Liver (tissue), 9 donors: ENCODE data around the gene EML1. TPM values are rescaled to one million over a fixed set of nuclear protein-coding genes. Genes with fewer than 3 reads are reported as not detected.
A peak's percentile ranks its signal among the peaks of the same experiment; 100 is the strongest.

Experiments
- DNase-seq: peaks from one replicate; pipeline ENCODE4 v3.0.0-alpha.2; 2017; ENCODE audit warnings: low spot score
- H3K27ac ChIP-seq, 2 donors: one replicate each; pipeline ENCODE4 v1.7.0; 2013; ENCODE audit warnings: inconsistent platforms in 2 of 2, low read length in 2 of 2, control low read depth in 1 of 2, low read depth in 1 of 2, mild to moderate bottlenecking in 1 of 2
- H3K27me3 ChIP-seq, 4 donors: one replicate each; pipeline versions ENCODE4 v1.6.1 to v1.7.0; 2013; ENCODE audit warnings: low read length in 3 of 4, inconsistent platforms in 1 of 4, mild to moderate bottlenecking in 1 of 4, moderate library complexity in 1 of 4; ENCODE audit not compliant: control insufficient read depth in 4 of 4, insufficient read depth in 4 of 4
- H3K36me3 ChIP-seq, 4 donors: one replicate each; pipeline versions ENCODE4 v1.6.1 to v1.7.0; 2013; ENCODE audit warnings: low read length in 3 of 4, mild to moderate bottlenecking in 3 of 4, low read depth in 1 of 4, moderate library complexity in 1 of 4; ENCODE audit not compliant: control insufficient read depth in 4 of 4, insufficient read depth in 3 of 4
- H3K4me1 ChIP-seq, 4 donors: one replicate each; pipeline versions ENCODE4 v1.6.1 to v1.7.0; 2013; ENCODE audit warnings: low read length in 3 of 4, mild to moderate bottlenecking in 3 of 4, moderate library complexity in 1 of 4; ENCODE audit not compliant: control insufficient read depth in 4 of 4, insufficient read depth in 4 of 4
- H3K4me3 ChIP-seq, 3 donors: one replicate each; pipeline versions ENCODE4 v1.6.1 to v1.7.0; 2013; ENCODE audit warnings: low read length in 3 of 3, control low read depth in 1 of 3, low read depth in 1 of 3, mild to moderate bottlenecking in 1 of 3
- H3K9ac ChIP-seq, 2 donors: one replicate each; pipeline ENCODE4 v1.7.0; 2013; ENCODE audit warnings: low read length in 2 of 2, mild to moderate bottlenecking in 2 of 2, moderate library complexity in 2 of 2, control low read depth in 1 of 2, low read depth in 1 of 2
- H3K9me3 ChIP-seq, 4 donors: one replicate each; pipeline versions ENCODE4 v1.6.1 to v1.7.0; 2013; ENCODE audit warnings: low read length in 3 of 4; ENCODE audit not compliant: control insufficient read depth in 4 of 4
- ATF3 ChIP-seq: IDR thresholded peaks from 2 replicates; pipeline ENCODE4 v1.6.1; 2016; ENCODE audit warnings: antibody characterized with exemption
- CTCF ChIP-seq: fragments of 150-350 bp; IDR thresholded peaks from 2 replicates; pipeline ENCODE4 v1.5.1; 2017; ENCODE audit warnings: improper control_type of control experiment, low read depth, low read length; ENCODE audit not compliant: missing input control
- EGR1 ChIP-seq, 2 donors: IDR thresholded peaks; 2 replicates each; pipeline ENCODE4 v1.6.1; 2016 to 2018; ENCODE audit warnings: antibody characterized with exemption in 2 of 2, low read depth in 2 of 2
- FOXA1 ChIP-seq: IDR thresholded peaks from 2 replicates; pipeline ENCODE4 v1.6.1; 2016; ENCODE audit warnings: antibody characterized with exemption
- FOXA2 ChIP-seq: IDR thresholded peaks from 2 replicates; pipeline ENCODE4 v1.6.1; 2016; ENCODE audit warnings: antibody characterized with exemption
- GABPA ChIP-seq, 2 donors: IDR thresholded peaks in 1 of 2; conservative IDR thresholded peaks in 1 of 2; 2 replicates each; pipeline ENCODE4 v1.6.1; 2016; ENCODE audit warnings: antibody characterized with exemption in 2 of 2, mild to moderate bottlenecking in 1 of 2, moderate library complexity in 1 of 2
- HNF4A ChIP-seq, 2 donors: conservative IDR thresholded peaks; 2 replicates each; pipeline ENCODE4 v1.6.1; 2016; ENCODE audit warnings: antibody characterized with exemption in 2 of 2, mild to moderate bottlenecking in 2 of 2
- HNF4G ChIP-seq: IDR thresholded peaks from 2 replicates; pipeline ENCODE4 v1.6.1; 2016; ENCODE audit warnings: antibody characterized with exemption
- JUND ChIP-seq, 2 donors: IDR thresholded peaks; 2 replicates each; pipeline ENCODE4 v1.6.1; 2016; ENCODE audit warnings: antibody characterized with exemption in 2 of 2
- MAX ChIP-seq: IDR thresholded peaks from 2 replicates; pipeline ENCODE4 v1.6.1; 2016; ENCODE audit warnings: antibody characterized with exemption
- NR2F2 ChIP-seq: IDR thresholded peaks from 2 replicates; pipeline ENCODE4 v1.6.1; 2016; ENCODE audit warnings: antibody characterized with exemption
- RAD21 ChIP-seq, 2 donors: IDR thresholded peaks; 2 replicates each; pipeline ENCODE4 v1.6.1; 2016; ENCODE audit warnings: antibody characterized with exemption in 2 of 2, mild to moderate bottlenecking in 2 of 2
- RXRA ChIP-seq, 2 donors: IDR thresholded peaks; 2 replicates each; pipeline ENCODE4 v1.6.1; 2017 to 2018; ENCODE audit warnings: antibody characterized with exemption in 2 of 2, mild to moderate bottlenecking in 1 of 2
- SP1 ChIP-seq: IDR thresholded peaks from 2 replicates; pipeline ENCODE4 v1.6.1; 2018; ENCODE audit warnings: antibody characterized with exemption, mild to moderate bottlenecking
- TAF1 ChIP-seq: conservative IDR thresholded peaks from 2 replicates; pipeline ENCODE4 v1.6.1; 2016; ENCODE audit warnings: antibody characterized with exemption, mild to moderate bottlenecking
- YY1 ChIP-seq: IDR thresholded peaks from 2 replicates; pipeline ENCODE4 v1.6.1; 2016; ENCODE audit warnings: antibody characterized with exemption, mild to moderate bottlenecking
- WGBS: extraction: QIAGEN DNeasy Blood & Tissue Kit; methylation state at CpG from one replicate; pipeline ENCODE4 v1.1.7; 2013; 5-methylcytosine and 5-hydroxymethylcytosine counted together
- polyA plus RNA-seq, 2 donors: library from polyadenylated mRNA; stranded (reverse) in 1 of 2; unstranded in 1 of 2; fragments of 200-250 nt in 1 of 2; fragments of >200 nt in 1 of 2; fragmentation: Nextera tagmentation in 1 of 2; extraction: Ambion mirVana in 1 of 2; gene quantifications; one replicate each; pipeline versions ENCODE4 v1.2.1 to v1.2.3, GENCODE V29; 2013 to 2015
- total RNA-seq, 2 donors: library from RNA; depleted of rRNA; stranded (reverse); fragments of >200 nt; gene quantifications; one replicate each; pipeline ENCODE4 v1.2.3, GENCODE V29; 2014
- TF ChIP-seq, protein P1 (sequence below): IDR thresholded peaks from 2 replicates; pipeline ENCODE4 v1.6.1; 2016; ENCODE audit warnings: antibody characterized with exemption
- TF ChIP-seq, protein P2 (sequence below): IDR thresholded peaks from 2 replicates; pipeline ENCODE4 v1.6.1; 2016; ENCODE audit warnings: antibody characterized with exemption, mild to moderate bottlenecking
- donor health status: healthy.
- donor health status: healthy.
- donor health status: healthy.
- donor health status: healthy.
- donor health status: healthy.

The EML1 gene
- total and polyA plus RNA-seq, 4 donors = 2.7 to 14.6 (median 4.6) TPM

DNA sequence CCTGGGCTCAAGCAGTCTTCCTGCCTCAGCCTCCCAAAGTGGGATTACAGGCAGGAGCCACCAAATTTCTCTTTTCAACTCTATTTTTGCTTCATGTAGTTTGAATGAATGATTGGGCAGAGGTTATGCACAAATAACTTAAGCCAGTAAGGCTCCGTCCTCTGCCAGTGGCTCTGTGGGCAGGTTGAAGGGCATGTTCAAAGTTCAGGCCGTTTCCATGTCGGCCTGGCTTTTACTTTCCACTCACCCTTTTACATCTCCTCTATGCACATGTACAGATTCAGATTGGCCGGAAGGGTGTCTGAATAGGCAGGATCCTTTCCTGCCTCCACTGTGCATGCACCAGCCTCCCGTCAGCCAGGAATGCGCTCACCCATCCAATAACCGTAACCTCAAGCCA, 132.3 kb downstream of the EML1 start:
- TF ChIP-seq HNF4A (conservative IDR thresholded peaks at IDR 0.05) (peak; percentile 87 to 91), EGR1 (IDR thresholded peaks at IDR 0.05; ENCODE audit: low read depth in 2 of 2) (no peak), YY1 (peak; percentile 85), HNF4G (peak; percentile 67), SP1 (peak; percentile 79), RXRA (IDR thresholded peaks at IDR 0.05) (peak; percentile 71 to 72), RAD21 (IDR thresholded peaks at IDR 0.05) (no peak), MAX (peak; percentile 44), JUND (IDR thresholded peaks at IDR 0.05) (peak in 1 of 2 donors; percentile 12), TAF1 (no peak), GABPA (IDR thresholded peaks at IDR 0.05 in 1 of 2, conservative IDR thresholded peaks at IDR 0.05 in 1 of 2) (no peak), FOXA1 (no peak)
- TF ChIP-seq, protein P1, sequence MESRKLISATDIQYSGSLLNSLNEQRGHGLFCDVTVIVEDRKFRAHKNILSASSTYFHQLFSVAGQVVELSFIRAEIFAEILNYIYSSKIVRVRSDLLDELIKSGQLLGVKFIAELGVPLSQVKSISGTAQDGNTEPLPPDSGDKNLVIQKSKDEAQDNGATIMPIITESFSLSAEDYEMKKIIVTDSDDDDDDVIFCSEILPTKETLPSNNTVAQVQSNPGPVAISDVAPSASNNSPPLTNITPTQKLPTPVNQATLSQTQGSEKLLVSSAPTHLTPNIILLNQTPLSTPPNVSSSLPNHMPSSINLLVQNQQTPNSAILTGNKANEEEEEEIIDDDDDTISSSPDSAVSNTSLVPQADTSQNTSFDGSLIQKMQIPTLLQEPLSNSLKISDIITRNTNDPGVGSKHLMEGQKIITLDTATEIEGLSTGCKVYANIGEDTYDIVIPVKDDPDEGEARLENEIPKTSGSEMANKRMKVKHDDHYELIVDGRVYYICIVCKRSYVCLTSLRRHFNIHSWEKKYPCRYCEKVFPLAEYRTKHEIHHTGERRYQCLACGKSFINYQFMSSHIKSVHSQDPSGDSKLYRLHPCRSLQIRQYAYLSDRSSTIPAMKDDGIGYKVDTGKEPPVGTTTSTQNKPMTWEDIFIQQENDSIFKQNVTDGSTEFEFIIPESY = no peak
- no peak overlapping the region for H3K4me3 ChIP-seq
- H3K9ac ChIP-seq = no peak overlapping the region
- WGBS = 66% methylated on average over 7 of the region's 7 CpGs
- H3K36me3 ChIP-seq = no peaks in the 10 kb centered on the region
- no peaks in the 10 kb centered on the region for H3K27me3 ChIP-seq
- H3K27ac ChIP-seq = no peak overlapping the region
- peaks cover 2 to 10% (median 8%) of the 10 kb centered on the region in 4 donors for H3K4me1 ChIP-seq
- no peak for DNase-seq
- H3K9me3 ChIP-seq = no peaks in the 10 kb centered on the region

DNA sequence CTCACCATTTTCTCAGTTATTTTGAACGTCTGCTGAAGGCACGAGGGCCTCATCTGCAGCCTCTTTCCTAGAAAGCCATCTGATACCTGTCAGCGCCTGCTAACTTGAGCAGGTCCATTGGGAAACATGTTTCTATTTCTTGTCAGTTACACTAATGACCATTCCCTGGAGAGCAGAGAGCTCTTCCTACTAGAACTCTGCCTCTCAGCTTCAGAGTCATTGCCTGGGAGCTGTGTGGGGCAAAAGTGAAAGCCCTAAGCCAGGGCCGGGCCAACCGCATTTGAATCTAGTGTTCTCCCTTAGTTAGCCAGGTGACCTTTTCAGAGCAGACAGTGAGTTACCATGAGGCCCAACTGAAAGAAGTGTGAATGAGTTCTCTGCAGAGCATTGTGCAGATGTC, 135.8 kb downstream of the EML1 start:
- Histone ChIP-seq H3K27ac (no peak overlapping the region), H3K4me1 (peaks cover 2 to 19% (median 10%) of the 10 kb centered on the region in 4 donors), H3K36me3 (no peaks in the 10 kb centered on the region), H3K9ac (no peak overlapping the region), H3K27me3 (no peaks in the 10 kb centered on the region), H3K9me3 (no peaks in the 10 kb centered on the region), H3K4me3 (no peak overlapping the region)
- TF ChIP-seq HNF4A (conservative IDR thresholded peaks at IDR 0.05) (no peak), GABPA (IDR thresholded peaks at IDR 0.05 in 1 of 2, conservative IDR thresholded peaks at IDR 0.05 in 1 of 2) (no peak), RXRA (IDR thresholded peaks at IDR 0.05) (no peak), FOXA1 (no peak), FOXA2 (no peak), HNF4G (no peak), TAF1 (no peak), NR2F2 (no peak), EGR1 (IDR thresholded peaks at IDR 0.05; ENCODE audit: low read depth in 2 of 2) (no peak), RAD21 (IDR thresholded peaks at IDR 0.05) (no peak), MAX (no peak), ATF3 (no peak), JUND (IDR thresholded peaks at IDR 0.05) (no peak), CTCF (no peak), YY1 (no peak)
- TF ChIP-seq, protein P2, sequence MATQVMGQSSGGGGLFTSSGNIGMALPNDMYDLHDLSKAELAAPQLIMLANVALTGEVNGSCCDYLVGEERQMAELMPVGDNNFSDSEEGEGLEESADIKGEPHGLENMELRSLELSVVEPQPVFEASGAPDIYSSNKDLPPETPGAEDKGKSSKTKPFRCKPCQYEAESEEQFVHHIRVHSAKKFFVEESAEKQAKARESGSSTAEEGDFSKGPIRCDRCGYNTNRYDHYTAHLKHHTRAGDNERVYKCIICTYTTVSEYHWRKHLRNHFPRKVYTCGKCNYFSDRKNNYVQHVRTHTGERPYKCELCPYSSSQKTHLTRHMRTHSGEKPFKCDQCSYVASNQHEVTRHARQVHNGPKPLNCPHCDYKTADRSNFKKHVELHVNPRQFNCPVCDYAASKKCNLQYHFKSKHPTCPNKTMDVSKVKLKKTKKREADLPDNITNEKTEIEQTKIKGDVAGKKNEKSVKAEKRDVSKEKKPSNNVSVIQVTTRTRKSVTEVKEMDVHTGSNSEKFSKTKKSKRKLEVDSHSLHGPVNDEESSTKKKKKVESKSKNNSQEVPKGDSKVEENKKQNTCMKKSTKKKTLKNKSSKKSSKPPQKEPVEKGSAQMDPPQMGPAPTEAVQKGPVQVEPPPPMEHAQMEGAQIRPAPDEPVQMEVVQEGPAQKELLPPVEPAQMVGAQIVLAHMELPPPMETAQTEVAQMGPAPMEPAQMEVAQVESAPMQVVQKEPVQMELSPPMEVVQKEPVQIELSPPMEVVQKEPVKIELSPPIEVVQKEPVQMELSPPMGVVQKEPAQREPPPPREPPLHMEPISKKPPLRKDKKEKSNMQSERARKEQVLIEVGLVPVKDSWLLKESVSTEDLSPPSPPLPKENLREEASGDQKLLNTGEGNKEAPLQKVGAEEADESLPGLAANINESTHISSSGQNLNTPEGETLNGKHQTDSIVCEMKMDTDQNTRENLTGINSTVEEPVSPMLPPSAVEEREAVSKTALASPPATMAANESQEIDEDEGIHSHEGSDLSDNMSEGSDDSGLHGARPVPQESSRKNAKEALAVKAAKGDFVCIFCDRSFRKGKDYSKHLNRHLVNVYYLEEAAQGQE = no peak
- TF ChIP-seq, protein P1 = no peak
- WGBS = 93% methylated on average over 5 of the region's 5 CpGs
- DNase-seq = no peak
